Right forelimb (tissue), 1 donor: ENCODE results near the gene DYNLRB1.
A peak's percentile ranks its signal among the peaks of the same experiment; 100 is the strongest.
"Not testable (repeated sequence)": the region's sequence is repeated elsewhere in the genome, so short reads cannot be mapped to it uniquely, and the experiment has no call there.

Experiments
- DNase-seq: peaks from one replicate; pipeline ENCODE4 v3.0.0-alpha.2; 2018

The DYNLRB1 gene

DNA sequence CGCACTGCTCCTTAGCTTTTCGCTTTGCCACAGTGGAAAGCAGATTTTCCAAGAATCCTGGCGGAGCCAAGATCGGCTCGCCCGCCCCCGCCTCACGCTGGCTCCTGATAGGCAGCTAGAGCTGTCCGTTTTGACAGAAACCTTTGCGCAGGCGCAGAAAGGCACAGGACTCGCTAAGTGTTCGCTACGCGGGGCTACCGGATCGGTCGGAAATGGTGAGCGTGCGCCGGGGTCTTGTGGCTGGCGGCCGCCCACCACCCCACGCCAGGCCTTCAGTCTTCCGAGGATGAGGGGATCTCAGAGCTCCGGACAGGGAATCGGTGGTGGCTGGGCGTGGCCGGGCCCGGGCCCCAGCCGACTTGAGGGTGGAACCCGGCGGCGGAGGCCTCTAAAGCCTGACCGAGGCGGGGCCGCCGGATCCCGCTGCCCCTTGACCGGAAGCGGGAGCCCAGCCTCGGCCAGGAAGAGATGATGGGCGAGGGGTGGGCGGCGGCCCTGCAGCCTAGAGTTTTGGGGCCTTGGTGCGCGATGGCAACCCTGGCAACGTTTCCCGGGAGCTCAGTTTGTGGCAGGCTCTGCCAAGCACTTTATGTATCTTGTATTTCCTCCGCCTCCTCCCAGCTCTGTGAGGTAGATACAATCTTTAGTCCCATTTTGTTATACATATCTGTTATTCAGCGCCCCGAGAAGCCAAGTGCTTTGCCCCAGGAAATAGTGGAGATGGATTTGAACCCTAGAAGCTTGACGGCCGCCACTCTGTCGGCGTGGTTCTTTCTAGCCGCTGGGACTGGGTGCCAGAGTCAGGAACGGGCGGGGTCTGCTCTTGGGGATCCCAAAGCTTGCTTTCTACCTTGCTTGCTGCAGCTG, at the start of gene DYNLRB1:
Gene DYNLRB1 (plus strand): TSS at position 176 of the 867 bp plus-strand sequence. CDS start 37 bp downstream, at position 213.
- DNase-seq: peak; percentile 98

DNA sequence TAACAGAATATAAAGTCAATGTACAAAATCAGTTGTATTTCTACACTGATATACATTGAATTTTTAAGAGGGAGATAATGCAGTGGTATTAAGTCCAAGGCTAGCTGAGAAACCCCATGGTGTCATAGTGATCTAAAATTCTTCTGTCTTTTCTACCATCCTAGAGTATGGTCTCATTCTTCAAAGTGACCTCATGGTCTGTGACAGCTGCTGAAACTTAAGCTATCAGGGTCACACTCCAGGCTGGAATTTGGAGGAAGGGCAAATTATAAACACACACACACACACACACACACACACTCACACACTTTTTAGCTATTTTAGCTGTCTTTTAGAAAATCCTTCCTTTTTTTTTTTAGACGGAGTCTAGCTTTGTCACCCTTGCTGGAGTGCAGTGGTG, 47.3 kb upstream of the DYNLRB1 start:
- no peak for DNase-seq

DNA sequence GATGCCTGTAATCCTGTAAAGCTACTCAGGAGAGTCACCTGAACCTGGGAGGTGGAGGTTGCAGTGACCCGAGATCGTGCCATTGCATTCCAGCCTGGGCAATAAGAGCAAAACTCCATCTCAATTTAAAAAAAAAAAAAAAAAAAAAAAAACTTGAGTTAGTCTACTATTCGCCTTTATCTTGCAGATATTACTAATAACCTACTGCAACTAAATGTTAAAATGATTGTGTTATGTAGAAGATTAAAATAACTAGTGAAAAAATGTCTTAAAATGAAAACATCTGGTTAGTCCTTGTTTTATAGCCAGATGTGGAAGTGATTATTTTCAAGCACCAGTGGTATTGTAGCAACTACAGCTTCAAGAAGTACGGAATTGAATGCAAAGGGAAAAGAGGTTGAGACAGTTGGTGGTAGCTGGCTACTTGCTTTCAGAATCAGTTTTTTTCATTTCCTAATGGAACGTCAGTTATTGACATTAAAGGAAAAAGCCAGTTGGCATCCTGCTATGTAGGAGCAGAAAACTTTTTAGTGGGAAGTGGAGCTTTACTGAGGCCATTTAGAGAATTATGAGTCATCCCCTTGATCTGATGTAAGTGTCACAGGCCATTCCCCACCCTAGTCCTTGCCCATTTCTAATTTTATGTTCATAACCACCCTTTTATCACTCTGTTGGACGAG, 43.8 kb upstream of the DYNLRB1 start:
- no peak for DNase-seq

DNA sequence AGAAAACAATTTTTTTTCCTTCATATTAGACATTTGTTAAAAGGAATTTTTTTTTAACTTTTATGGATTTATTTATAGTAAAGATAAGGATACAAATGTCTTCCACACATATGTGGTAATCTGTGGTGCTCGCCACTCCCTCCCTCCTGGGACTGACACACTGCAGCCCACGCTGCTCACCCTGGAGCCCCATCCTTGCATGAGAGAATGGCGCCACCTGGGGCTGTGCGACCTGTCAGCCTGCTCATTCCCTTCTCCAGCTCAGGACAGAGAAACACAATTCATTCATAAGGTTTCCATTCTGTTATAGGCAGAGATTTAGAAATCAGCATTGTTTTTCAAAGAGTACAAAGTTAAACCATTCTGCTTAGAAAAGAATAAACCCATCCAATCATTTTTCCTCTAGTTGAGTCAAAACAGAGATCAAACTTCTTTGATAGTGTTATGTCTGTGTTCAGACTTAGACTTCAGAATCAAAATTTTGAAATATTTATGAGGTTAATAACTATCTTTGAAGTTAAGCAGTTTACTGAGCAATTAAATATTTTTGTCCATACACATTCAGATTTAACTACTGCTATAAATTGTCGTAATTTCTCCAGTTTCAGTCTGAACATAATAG, 42.8 kb upstream of the DYNLRB1 start:
- DNase-seq: no peak

DNA sequence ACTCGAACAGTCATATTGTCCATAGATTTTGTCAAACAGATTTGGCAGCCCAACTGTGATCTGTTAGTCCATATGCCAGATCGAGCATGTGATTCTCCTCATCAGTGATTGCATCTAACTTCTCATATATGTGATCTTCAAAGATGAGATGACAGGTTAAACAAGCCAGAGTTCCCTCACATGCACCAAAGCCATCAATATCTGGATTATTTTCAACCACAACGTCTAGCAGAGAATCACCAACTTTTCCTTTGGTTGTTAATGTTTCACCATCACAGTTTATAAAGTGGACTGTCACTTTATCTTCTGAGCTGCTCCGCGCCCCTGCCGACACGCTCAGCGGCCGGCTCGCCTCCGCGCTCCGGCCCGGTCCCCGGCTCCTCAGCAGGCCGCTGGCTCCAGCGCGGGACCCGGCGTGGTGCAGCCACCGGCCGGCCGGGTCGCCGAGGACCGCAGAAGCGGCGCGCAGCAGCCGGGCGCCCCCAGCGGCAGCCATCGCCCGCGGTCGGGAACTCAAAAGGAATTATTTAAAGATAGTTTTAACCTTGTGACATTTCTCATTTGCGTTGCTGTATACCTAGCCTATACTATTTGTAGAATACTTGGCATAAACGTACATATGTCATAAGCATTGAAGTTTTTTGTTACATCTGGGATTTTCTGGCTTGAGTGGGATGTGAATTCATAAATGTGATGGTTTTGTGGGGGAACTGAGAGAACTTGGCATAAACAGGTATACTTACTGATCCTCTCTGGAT, 40.1 kb upstream of the DYNLRB1 start:
- DNase-seq: peak; percentile 68

DNA sequence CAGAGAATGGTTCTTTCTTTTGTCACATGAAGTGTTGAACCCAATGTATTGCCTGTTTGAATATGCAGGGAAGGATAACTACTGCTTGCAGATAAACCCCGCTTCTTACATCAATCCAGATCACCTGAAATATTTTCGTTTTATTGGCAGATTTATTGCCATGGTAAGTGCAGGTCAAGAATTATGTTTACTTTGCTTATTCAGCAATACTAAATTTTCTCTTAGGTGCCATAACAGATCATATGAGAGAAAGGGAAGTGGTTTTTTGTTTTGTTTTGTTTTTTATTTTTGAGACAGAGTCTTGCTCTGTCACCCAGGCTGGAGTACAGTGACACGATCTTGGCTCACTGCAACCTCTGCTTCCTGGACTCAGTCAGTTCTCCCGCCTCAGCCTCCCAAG, 36.6 kb upstream of the DYNLRB1 start:
- no peak for DNase-seq

DNA sequence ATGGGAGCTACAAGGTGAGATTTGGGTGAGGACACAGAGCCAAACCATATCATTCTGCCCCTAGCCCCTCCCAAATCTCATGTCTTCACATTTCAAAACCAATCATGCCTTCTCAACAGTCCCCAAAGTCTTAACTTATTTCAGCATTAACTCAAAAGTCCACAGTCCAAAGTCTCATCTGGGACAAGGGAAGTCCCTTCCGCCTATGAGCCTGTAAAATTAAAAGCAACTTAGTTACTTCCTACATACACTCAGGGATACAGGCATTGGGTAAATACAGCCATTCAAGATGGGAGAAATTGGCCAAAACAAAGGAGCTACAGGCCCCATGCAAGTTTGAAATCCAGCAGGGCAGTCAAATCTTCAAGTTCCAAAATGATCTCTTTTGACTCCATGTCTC, 34.1 kb upstream of the DYNLRB1 start:
- DNase-seq: not testable (repeated sequence)

DNA sequence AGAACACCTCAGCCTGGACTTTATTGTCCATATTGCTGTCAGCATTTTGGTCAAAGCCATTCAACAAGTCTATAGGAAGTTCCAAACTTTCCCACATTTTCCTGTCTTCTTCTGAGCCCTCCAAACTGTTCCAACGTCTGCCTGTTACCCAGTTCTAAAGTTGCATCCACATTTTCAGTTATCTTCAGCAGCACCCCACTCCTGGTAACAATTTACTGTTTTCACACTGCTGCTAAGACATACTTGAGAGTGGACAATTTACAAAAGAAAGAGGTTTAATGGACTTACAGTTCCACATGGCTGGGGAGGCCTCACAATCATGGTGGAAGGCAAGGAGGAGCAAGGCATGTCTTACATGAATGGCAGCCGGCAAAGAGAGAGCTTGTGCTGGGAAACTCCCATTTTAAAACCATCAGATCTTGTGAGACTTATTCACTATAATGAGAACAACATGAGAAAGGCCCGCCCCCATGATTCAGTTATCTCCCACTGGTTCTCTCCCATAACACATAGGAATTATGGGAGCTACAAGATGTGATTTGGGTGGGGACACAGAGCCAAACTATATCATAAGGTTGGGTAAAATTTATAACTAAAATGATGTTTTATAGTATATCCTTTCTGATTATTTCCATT, 32.5 kb upstream of the DYNLRB1 start:
- not testable (repeated sequence) for DNase-seq

DNA sequence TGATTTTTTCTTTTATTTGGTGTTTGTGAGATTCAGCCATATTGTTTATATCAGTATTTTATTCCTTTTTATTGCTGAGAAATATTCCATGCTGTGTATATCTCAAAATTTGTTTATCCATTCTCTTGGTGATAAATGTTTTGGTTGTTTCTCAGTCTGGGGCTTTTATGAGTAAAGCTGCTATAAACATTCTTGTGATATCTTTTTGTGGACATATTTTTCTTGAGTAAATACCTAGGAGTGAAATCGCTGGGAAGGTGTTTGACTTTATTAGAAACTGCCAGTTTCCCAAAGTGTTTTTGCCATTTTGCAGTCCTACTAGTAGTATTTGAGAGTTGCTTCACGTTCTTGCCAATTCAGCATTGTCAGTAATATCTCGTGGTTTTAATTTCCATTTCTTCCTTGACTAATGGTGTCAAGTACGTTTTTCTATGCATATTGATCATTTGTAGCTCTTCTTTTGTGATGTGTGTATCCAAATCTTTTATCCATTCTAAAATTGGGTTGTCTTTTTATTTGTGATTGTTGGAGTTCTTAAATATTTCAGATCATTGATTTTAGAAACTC, 31.1 kb upstream of the DYNLRB1 start:
- no peak for DNase-seq

DNA sequence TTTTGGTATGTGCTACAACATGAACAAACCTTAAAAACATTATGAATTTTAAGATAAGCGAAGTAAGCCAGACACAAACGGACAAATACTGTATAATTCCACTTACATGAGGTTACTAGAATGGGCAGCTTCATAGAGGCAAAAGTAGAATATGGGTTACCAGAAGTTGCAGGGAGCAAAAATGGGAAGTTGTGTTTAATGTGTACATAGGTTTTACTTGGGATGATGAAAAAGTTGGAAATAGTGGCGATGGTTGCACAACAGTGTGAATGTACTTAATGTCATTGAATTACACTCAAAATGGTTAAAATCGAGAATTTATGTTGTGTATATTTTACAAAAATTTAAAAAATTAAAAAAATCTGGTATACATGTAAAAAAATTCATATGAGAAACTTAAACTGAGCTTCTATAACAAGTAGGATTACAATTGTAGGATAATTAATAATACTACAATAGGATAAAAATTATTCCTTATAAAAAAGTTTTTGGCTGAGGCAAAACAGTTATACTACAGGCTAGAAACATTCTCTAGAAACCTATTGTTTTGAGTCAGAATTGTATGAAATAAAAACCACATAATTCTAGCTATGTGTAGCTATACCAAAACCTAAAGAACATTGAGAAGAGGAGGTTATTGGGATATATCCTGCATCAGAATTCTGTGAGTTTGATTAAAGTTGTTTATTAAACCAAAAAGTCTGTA, 24.8 kb upstream of the DYNLRB1 start:
- no peak for DNase-seq

DNA sequence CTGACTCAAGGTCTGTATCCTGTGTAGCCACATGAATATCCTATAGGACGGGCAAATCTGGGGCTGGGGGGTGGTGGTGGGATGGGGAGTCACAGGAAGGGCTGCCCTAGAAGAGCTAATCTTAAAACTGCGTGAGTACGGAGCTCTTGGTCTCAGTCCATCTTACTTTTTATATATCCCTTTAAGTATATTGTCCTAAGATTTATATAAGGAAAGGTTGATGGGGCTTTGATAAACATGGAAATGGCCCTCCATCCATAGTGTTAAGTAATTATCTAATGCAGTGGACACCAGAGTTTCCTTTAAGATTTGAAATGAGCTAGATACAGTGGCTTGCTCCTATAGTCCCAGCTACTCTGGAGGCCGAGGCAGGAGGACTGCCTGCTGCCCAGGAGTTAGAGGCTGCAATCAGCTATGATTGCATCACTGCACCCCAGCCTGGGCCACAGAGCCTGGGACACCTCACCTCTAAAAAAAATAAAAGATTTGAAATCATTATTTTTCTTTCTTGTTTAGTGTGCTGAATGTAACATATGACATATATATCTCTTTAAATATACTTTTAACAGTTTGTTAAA, 24.2 kb upstream of the DYNLRB1 start:
- DNase-seq: no peak

DNA sequence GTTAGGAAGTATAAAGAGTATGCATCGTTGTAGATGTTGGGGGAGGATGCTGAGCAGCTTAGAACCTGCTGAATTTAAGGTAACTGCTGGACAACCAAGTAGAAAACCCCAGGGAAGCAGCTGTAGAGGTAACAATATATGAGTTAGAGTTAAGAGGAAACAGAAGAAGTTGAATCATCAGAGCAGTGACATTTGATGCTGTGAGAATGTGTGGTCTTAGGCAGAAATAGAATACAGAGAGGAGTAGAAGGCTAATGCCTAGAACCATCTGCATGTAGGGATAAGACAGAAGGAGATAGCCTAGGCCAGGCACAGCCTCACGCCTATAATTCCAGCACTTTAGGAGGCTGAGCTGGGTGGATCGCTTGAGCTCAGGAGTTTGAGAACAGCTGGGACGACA, 22.6 kb upstream of the DYNLRB1 start:
- no peak for DNase-seq

DNA sequence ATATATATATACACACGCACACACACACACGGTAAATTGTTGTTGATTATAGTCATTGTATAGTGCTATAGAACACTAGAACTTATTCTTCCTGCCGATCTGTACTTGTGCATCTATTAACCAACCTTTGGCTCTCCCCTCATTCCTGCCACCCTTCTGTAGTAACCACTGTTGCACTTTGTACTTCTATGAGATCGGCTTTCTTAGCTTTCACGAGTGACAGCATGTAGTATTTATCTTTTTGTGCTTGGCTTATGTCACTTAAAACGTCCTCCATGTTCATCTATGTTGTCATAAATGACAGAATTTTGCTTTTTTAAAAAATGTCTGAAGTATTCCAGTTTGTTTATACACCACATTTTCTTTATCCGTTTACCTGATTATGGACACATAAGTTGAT, 20.9 kb upstream of the DYNLRB1 start:
- DNase-seq: no peak

DNA sequence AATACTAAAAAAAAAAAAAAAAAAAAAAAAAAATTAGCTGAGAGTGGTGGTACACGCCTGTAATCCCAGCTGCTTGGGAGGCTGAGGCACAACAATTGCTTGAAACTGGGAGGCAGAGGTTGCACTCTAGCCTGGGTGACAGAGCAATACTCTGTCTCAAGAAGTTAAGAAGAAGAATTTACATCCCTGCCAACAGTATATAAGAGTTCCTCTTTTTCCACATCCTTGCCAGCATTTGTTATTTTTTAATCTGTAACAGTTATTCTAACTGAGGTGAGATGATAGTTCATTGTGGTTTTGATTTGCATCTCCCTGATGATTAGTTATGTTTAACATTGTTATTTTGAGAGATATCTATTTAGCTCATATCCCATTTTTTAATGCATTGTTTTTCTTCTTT, 20.3 kb upstream of the DYNLRB1 start:
- DNase-seq: no peak

DNA sequence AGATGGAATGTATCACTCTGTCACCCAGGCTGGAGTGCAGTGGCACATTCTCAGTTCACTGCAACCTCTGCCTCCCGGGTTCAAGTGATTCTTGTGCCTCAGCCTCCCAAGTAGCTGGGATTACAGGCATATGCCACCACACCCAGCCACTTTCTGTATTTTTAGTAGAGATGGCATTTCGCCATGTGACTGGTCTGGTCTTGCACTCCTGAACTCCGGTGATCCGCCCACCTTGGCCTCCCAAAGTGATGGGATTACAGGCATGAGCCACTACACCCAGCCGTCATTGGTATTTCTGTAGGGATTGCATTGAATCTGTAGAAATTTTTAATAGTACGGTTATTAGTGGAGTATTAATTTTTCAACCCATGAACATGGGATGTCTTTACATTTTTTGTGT, 18.6 kb upstream of the DYNLRB1 start:
- DNase-seq: not testable (repeated sequence)

DNA sequence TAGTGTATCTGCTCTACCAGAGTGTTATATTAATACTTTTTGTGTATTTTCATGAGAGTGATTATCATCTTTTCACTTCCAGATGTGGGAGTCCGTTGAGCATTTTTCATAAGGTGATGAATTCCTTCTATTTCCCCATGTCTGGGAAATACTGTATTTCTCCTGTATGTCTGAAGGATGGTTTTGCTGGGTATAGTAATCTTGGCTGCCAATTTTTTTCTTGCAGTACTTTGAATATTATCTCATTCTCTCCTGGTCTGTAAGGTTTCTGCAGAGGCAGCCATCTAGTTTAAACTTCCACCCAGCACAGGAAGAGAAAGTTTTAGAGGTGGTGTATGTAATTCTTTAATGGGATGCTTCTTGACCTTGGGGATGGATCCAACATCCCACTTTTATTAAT, 15.4 kb upstream of the DYNLRB1 start:
- DNase-seq: no peak

DNA sequence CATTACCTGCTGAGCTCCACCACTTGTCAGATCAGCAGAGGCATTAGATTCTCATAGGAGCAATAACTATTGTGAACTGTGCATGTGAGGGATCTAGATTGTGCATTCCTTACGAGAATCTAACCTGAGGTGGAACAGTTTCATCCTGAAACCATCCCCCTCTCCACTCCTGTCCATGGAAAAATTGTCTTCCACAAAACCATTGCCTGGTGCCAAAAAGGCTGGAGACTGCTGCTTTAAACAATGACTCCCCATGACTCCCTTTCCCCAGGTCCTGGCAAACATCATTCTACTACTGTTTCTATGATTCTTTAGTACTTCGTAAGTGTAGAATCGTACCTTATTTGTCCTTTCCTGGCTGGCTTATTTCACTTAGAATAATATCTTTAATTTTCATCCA, 9.7 kb upstream of the DYNLRB1 start:
- DNase-seq: no peak

DNA sequence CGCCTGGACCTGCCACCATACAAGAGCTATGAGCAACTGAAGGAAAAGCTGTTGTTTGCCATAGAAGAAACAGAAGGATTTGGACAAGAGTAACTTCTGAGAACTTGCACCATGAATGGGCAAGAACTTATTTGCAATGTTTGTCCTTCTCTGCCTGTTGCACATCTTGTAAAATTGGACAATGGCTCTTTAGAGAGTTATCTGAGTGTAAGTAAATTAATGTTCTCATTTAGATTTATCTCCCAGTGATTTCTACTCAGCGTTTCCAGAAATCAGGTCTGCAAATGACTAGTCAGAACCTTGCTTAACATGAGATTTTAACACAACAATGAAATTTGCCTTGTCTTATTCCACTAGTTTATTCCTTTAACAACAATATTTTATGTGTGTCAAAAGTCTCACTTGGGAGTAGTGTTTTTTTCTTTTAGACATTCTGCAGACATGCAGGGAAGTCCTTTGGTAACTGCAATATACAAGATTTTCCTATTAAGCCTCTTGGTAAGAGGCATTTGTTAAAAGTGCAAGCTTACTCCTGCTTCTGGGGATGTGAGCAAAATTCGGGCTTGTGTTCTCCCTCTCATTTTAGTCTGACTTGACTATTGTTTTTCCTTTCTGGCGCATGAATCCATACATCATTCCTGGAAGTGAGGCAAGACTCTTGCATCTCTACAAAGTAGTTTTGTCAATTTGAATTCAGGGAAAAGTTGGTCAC, 8.4 kb upstream of the DYNLRB1 start:
- DNase-seq: no peak

DNA sequence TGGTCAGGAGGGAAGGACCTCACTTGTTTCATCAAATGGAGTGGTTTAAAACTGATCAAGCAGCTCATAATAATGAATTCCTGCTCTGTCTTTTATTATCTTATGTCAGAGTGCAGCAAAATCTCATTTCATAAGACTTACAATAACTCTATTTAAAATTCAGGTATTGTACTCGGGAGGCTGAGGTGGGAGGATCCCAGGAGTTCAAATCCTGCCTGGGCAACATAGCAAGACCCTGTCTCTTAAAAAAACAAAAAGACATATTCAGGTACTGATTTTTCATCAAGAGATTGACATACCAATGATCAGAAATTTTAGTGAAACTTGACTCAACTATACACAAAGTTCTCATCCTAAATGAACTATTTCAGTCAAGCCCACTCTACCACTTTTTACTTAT, 5.6 kb upstream of the DYNLRB1 start:
- DNase-seq: no peak

DNA sequence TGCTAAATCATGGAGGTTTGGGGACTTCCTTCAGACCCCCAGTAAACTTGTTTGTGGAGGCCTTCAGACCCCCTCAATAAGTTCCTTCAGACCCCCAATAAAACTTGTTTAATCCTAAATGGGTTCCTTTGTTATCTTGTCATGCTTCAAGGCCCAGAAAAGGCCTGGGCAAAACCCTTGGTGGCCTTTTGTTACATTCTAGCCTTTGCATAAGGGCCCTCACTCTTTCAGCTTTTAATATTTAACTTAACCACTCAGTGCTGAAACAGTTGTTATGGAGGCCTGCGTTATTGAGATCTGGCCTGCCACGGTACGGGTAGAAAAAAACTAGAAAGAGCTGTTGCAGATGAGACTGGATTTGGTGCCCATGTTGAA, 4.3 kb upstream of the DYNLRB1 start:
- no peak for DNase-seq
